SK-N-SH (cell line): Measurements from ENCODE around the gene PATE1.

Experiments used
- CHD2 ChIP-seq: fragments of 150-350 bp; IDR thresholded peaks from 2 replicates; pipeline ENCODE4 v1.6.1; 2018; ENCODE audit warnings: low read length; ENCODE audit not compliant: partially characterized antibody
- EP300 ChIP-seq, 2 experiments: IDR thresholded peaks; 2 replicates each; pipeline versions ENCODE4 v1.4.0 to v1.6.1; 2012; ENCODE audit warnings: borderline replicate concordance in 1 of 2, low read depth in 1 of 2, low read length in 1 of 2
- MXI1 ChIP-seq: IDR thresholded peaks from 2 replicates; pipeline ENCODE4 v1.6.1; 2012; ENCODE audit warnings: mild to moderate bottlenecking, low read depth, low read length, improper control_type of control experiment
- NRF1 ChIP-seq: IDR thresholded peaks from 2 replicates; pipeline ENCODE4 v1.6.1; 2012; ENCODE audit warnings: low read depth, mild to moderate bottlenecking, low read length
- POLR2AphosphoS5 ChIP-seq: IDR thresholded peaks from 2 replicates; pipeline ENCODE4 v1.6.1; 2012; ENCODE audit warnings: low read depth, low read length
- RFX5 ChIP-seq: IDR thresholded peaks from 2 replicates; pipeline ENCODE4 v1.6.1; 2012; ENCODE audit warnings: mild to moderate bottlenecking, improper control_type of control experiment, low read length
- TEAD4 ChIP-seq: IDR thresholded peaks from 2 replicates; pipeline ENCODE4 v1.4.0; 2012; ENCODE audit warnings: mild to moderate bottlenecking, borderline replicate concordance; ENCODE audit not compliant: insufficient read depth
- YY1 ChIP-seq: IDR thresholded peaks from 2 replicates; pipeline ENCODE4 v1.4.0; 2012; ENCODE audit warnings: low read depth, mild to moderate bottlenecking
- TF ChIP-seq, protein P1 (sequence below): fragments of 200-600 bp; sonication (generic); IDR thresholded peaks from 2 replicates; pipeline ENCODE4 v1.6.1; 2017; ENCODE audit warnings: antibody characterized with exemption, mild to moderate bottlenecking, moderate library complexity
- TF ChIP-seq, protein P2 (sequence below): IDR thresholded peaks from 2 replicates; pipeline ENCODE4 v1.4.0; 2012; ENCODE audit warnings: low read depth
- TF ChIP-seq, protein P3 (sequence below): IDR thresholded peaks from 2 replicates; pipeline ENCODE4; 2012

DNA sequence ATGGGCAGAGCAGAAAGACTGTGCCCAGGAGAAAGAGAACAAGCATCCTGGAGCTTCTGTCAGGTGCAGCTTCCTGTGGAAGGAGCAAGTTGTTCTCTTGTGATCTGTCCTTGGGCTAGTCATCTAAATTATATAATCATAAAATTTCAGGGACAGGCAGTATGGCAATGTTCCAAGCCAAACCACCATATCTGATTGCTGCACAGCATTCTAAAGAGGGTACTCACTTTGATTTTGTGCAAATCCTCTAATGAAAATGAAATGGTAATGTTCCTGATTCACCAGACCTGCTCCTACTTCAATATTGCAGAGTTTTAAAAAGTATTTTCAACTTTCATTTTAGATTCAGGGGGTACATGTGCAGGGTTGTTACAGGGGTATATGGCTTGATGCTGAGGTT, 32.6 kb downstream of the PATE1 start, which contains the start of gene PATE2:
- no peak for TF ChIP-seq EP300 (IDR thresholded peaks at IDR 0.05; ENCODE audit: borderline replicate concordance in 1 of 2, low read depth in 1 of 2, low read length in 1 of 2)
- TF ChIP-seq RFX5: no peak
- TF ChIP-seq, protein P1, sequence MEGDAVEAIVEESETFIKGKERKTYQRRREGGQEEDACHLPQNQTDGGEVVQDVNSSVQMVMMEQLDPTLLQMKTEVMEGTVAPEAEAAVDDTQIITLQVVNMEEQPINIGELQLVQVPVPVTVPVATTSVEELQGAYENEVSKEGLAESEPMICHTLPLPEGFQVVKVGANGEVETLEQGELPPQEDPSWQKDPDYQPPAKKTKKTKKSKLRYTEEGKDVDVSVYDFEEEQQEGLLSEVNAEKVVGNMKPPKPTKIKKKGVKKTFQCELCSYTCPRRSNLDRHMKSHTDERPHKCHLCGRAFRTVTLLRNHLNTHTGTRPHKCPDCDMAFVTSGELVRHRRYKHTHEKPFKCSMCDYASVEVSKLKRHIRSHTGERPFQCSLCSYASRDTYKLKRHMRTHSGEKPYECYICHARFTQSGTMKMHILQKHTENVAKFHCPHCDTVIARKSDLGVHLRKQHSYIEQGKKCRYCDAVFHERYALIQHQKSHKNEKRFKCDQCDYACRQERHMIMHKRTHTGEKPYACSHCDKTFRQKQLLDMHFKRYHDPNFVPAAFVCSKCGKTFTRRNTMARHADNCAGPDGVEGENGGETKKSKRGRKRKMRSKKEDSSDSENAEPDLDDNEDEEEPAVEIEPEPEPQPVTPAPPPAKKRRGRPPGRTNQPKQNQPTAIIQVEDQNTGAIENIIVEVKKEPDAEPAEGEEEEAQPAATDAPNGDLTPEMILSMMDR: no peak
- TF ChIP-seq TEAD4: no peak
- TF ChIP-seq YY1: no peak
- TF ChIP-seq, protein P2, sequence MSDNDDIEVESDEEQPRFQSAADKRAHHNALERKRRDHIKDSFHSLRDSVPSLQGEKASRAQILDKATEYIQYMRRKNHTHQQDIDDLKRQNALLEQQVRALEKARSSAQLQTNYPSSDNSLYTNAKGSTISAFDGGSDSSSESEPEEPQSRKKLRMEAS: no peak
- TF ChIP-seq, protein P3, sequence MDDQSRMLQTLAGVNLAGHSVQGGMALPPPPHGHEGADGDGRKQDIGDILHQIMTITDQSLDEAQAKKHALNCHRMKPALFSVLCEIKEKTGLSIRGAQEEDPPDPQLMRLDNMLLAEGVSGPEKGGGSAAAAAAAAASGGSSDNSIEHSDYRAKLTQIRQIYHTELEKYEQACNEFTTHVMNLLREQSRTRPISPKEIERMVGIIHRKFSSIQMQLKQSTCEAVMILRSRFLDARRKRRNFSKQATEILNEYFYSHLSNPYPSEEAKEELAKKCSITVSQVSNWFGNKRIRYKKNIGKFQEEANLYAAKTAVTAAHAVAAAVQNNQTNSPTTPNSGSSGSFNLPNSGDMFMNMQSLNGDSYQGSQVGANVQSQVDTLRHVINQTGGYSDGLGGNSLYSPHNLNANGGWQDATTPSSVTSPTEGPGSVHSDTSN: no peak
- no peak for TF ChIP-seq NRF1
- TF ChIP-seq POLR2AphosphoS5: no peak
- TF ChIP-seq MXI1: no peak
- TF ChIP-seq CHD2: no peak
